Measurements from ENCODE around the gene CDCA8. TPM values are rescaled to one million over a fixed set of nuclear protein-coding genes. Genes with fewer than 3 reads are reported as not detected.

CDCA8 gene
- total RNA-seq, 4 donors from 2014 or later: 0.26 to 0.42 (median 0.40) TPM; not detected in 1

- H3K36me3 ChIP-seq: no peaks in the 10 kb centered on the region
- DNase-seq (ENCODE audit: extremely low spot score): no peak
- no peaks in the 10 kb centered on the region for H3K9me3 ChIP-seq
- intact Hi-C loops (cut with DNase I): no loop called here
- no peaks in the 10 kb centered on the region for H3K4me1 ChIP-seq
- H3K27ac ChIP-seq (replicated peaks in 1 of 4): no peak overlapping the region
- H3K27me3 ChIP-seq: peaks cover 0 to 42% (median 2%) of the 10 kb centered on the region in 4 donors
- WGBS: 71% methylated on average over 9 of the region's 11 CpGs
- no peak for TF ChIP-seq CTCF (IDR thresholded peaks at IDR 0.05)
- no peak for TF ChIP-seq POLR2A (IDR thresholded peaks at IDR 0.05; ENCODE audit: low read depth)
- no peak for TF ChIP-seq EP300 (IDR thresholded peaks at IDR 0.05)
- TF ChIP-seq POLR2AphosphoS5 (IDR thresholded peaks at IDR 0.05): no peak
- no peak overlapping the region for H3K4me3 ChIP-seq
These were observed 35.4 kb upstream of the CDCA8 start for GRCh38 chr1:37656881-37657280.

GRCh38 chr1:37657620-37658412 lies 34.5 kb upstream of the CDCA8 start:
- Histone ChIP-seq H3K9me3 (no peaks in the 10 kb centered on the region), H3K27ac (replicated peaks in 1 of 4) (no peak overlapping the region), H3K27me3 (peaks cover 0 to 49% (median 2%) of the 10 kb centered on the region in 4 donors), H3K4me1 (no peaks in the 10 kb centered on the region), H3K4me3 (no peak overlapping the region), H3K36me3 (no peaks in the 10 kb centered on the region)
- no peak for DNase-seq (ENCODE audit: extremely low spot score)
- intact Hi-C loops (cut with DNase I): no loop called here
- TF ChIP-seq POLR2A (IDR thresholded peaks at IDR 0.05; ENCODE audit: low read depth): no peak
- TF ChIP-seq EP300 (IDR thresholded peaks at IDR 0.05): no peak
- TF ChIP-seq CTCF (IDR thresholded peaks at IDR 0.05): no peak
- TF ChIP-seq POLR2AphosphoS5 (IDR thresholded peaks at IDR 0.05): no peak
- 62% methylated on average over 13 of the region's 14 CpGs for WGBS

- TF ChIP-seq EP300 (IDR thresholded peaks at IDR 0.05) (no peak), POLR2A (IDR thresholded peaks at IDR 0.05; ENCODE audit: low read depth) (no peak), POLR2AphosphoS5 (IDR thresholded peaks at IDR 0.05) (no peak), CTCF (IDR thresholded peaks at IDR 0.05) (no peak)
- no peak overlapping the region for H3K4me3 ChIP-seq
- peaks cover 0 to 54% (median 2%) of the 10 kb centered on the region in 4 donors for H3K27me3 ChIP-seq
- 90% methylated on average over 6 of the region's 6 CpGs for WGBS
- no peaks in the 10 kb centered on the region for H3K36me3 ChIP-seq
- no peak overlapping the region for H3K27ac ChIP-seq (replicated peaks in 1 of 4)
- no peak for DNase-seq (ENCODE audit: extremely low spot score)
- no peaks in the 10 kb centered on the region for H3K9me3 ChIP-seq
- intact Hi-C loops (cut with DNase I): no loop called here
- H3K4me1 ChIP-seq: no peaks in the 10 kb centered on the region
These were observed 33.8 kb upstream of the CDCA8 start for GRCh38 chr1:37658486-37658885.

- Histone ChIP-seq H3K27ac (replicated peaks in 1 of 4) (no peak overlapping the region), H3K4me3 (no peak overlapping the region), H3K36me3 (no peaks in the 10 kb centered on the region), H3K9me3 (no peaks in the 10 kb centered on the region), H3K27me3 (peaks cover 0 to 59% (median 2%) of the 10 kb centered on the region in 4 donors), H3K4me1 (no peaks in the 10 kb centered on the region)
- WGBS: 42% methylated on average over 5 of the region's 10 CpGs
- DNase-seq (ENCODE audit: extremely low spot score): no peak
- intact Hi-C loops (cut with DNase I): no loop called here
- TF ChIP-seq POLR2A (IDR thresholded peaks at IDR 0.05; ENCODE audit: low read depth) (no peak), POLR2AphosphoS5 (IDR thresholded peaks at IDR 0.05) (no peak), EP300 (IDR thresholded peaks at IDR 0.05) (no peak), CTCF (IDR thresholded peaks at IDR 0.05) (no peak)
These were observed 31.7 kb upstream of the CDCA8 start for GRCh38 chr1:37660664-37661063.

Measured in esophagus muscularis mucosa (tissue), 4 donors.